C4-2B (cell line): ENCODE data around the gene ACSM3.

Experiments used
- ZFX ChIP-seq: fragments of 450-650 bp; IDR thresholded peaks from 2 replicates; pipeline ENCODE4 v1.6.1; 2017
- TF ChIP-seq, protein P1 (sequence below): fragments of 450-650 bp; conservative IDR thresholded peaks from 2 replicates; pipeline ENCODE4 v1.5.1; 2017; ENCODE audit warnings: mild to moderate bottlenecking

DNA sequence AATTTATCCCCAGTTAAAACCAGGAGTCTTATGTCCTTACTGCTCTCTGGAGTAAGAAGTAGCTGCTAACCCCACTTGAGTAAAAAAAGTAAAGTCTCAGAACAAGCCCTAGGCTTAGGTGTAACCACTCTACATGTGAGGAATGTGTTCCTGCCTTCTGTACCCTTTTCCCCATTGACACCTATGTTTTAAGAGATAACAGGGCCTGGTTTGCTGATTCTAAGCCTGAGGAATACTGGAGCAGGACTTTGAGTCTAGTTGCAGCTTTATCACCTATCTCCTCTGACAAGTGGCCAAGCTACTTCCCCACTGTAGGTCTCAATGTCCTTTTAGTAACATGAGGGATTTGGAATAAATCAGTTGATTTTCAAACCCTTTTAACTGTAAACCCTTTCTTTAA lies 82.7 kb downstream of the ACSM3 start:
- TF ChIP-seq, protein P1, sequence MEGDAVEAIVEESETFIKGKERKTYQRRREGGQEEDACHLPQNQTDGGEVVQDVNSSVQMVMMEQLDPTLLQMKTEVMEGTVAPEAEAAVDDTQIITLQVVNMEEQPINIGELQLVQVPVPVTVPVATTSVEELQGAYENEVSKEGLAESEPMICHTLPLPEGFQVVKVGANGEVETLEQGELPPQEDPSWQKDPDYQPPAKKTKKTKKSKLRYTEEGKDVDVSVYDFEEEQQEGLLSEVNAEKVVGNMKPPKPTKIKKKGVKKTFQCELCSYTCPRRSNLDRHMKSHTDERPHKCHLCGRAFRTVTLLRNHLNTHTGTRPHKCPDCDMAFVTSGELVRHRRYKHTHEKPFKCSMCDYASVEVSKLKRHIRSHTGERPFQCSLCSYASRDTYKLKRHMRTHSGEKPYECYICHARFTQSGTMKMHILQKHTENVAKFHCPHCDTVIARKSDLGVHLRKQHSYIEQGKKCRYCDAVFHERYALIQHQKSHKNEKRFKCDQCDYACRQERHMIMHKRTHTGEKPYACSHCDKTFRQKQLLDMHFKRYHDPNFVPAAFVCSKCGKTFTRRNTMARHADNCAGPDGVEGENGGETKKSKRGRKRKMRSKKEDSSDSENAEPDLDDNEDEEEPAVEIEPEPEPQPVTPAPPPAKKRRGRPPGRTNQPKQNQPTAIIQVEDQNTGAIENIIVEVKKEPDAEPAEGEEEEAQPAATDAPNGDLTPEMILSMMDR: no peak
- TF ChIP-seq ZFX: no peak
